ENCODE data around the gene RAB44. TPM values are rescaled to one million over a fixed set of nuclear protein-coding genes. Genes with fewer than 3 reads are reported as not detected.

The RAB44 gene
- total RNA-seq, 1 donor from 2014 or later, result not detected

GRCh38 chr6:36683656-36684446, 13.8 kb upstream of the RAB44 start:
- Mint-ChIP-seq H3K36me3 (peaks cover 6% of the 10 kb centered on the region), H3K4me3 (peak overlapping the region; percentile 57), H3K27me3 (peaks cover 14% of the 10 kb centered on the region), H3K4me1 (ENCODE audit: unreplicated experiment) (peaks cover 7% of the 10 kb centered on the region), H3K9me3 (no peaks in the 10 kb centered on the region), H3K27ac (peak overlapping the region; percentile 93)
- no peak for DNase-seq (ENCODE audit: extremely low spot score, unreplicated experiment)
- no peak for TF ChIP-seq CTCF (conservative IDR thresholded peaks at IDR 0.05)

DNA sequence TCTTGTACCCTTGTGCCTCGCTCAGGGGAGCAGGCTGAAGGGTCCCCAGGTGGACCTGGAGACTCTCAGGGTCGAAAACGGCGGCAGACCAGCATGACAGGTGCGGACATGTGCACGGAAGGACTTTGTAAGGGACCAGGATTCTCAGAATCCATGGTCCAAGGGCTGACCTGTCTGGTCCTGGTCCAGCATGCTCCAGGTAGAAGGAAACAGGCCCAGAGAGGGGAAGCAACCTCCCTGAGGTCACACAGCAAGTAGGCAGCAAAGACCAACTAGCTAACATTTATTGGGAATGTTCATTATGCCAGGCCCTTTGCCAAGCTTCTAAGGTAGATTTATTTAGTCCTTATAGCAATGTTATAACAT, 13.2 kb upstream of the RAB44 start:
- peaks cover 7% of the 10 kb centered on the region for H3K4me1 Mint-ChIP-seq (ENCODE audit: unreplicated experiment)
- no peak overlapping the region for H3K27ac Mint-ChIP-seq
- no peak overlapping the region for H3K4me3 Mint-ChIP-seq
- no peak for DNase-seq (ENCODE audit: extremely low spot score, unreplicated experiment)
- peaks cover 6% of the 10 kb centered on the region for H3K36me3 Mint-ChIP-seq
- peaks cover 12% of the 10 kb centered on the region for H3K27me3 Mint-ChIP-seq
- no peaks in the 10 kb centered on the region for H3K9me3 Mint-ChIP-seq
- TF ChIP-seq CTCF (conservative IDR thresholded peaks at IDR 0.05), result no peak

DNA sequence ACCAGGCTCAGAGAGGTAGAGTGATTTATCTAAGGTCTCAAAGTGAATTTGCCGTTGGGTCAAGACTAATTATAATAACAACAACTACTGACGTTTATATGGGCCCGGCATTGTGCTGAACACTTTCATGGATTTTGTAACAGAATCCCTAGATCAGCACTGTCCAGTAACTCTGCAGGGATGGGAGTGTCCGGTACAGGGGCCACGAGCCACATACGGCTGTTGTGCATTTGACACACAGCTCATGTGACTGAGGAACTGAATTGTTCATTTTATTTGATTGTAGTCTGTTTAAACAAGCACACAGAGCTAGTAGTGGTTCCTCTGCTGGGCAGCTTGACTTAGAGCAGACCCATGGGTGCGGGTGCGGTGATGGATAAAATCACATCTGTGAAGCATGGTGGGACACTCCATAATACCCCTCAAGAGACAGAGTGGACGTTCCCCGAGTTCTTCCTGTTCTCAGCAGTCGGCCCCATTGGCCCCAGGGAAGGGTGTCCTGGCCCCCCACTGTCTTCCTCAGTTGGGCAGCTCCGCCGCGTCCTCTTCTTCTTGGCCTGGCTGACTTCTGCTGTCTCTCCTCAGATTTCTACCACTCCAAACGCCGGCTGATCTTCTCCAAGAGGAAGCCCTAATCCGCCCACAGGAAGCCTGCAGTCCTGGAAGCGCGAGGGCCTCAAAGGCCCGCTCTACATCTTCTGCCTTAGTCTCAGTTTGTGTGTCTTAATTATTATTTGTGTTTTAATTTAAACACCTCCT, 12.3 kb upstream of the RAB44 start:
- Mint-ChIP-seq H3K4me3 (no peak overlapping the region), H3K36me3 (peaks cover 6% of the 10 kb centered on the region), H3K27me3 (peaks cover 8% of the 10 kb centered on the region), H3K27ac (peak overlapping the region; percentile 53), H3K4me1 (ENCODE audit: unreplicated experiment) (peaks cover 7% of the 10 kb centered on the region), H3K9me3 (no peaks in the 10 kb centered on the region)
- TF ChIP-seq CTCF (conservative IDR thresholded peaks at IDR 0.05), result no peak
- no peak for DNase-seq (ENCODE audit: extremely low spot score, unreplicated experiment)

- H3K4me3 Mint-ChIP-seq, result no peak overlapping the region
- H3K27me3 Mint-ChIP-seq, result peaks cover 2% of the 10 kb centered on the region
- no peak for TF ChIP-seq CTCF (conservative IDR thresholded peaks at IDR 0.05)
- peaks cover 4% of the 10 kb centered on the region for H3K4me1 Mint-ChIP-seq (ENCODE audit: unreplicated experiment)
- peaks cover 6% of the 10 kb centered on the region for H3K36me3 Mint-ChIP-seq
- no peaks in the 10 kb centered on the region for H3K9me3 Mint-ChIP-seq
- no peak overlapping the region for H3K27ac Mint-ChIP-seq
- DNase-seq (ENCODE audit: extremely low spot score, unreplicated experiment), result no peak
Observed at GRCh38 chr6:36685926-36686667, 11.5 kb upstream of the RAB44 start.

DNA sequence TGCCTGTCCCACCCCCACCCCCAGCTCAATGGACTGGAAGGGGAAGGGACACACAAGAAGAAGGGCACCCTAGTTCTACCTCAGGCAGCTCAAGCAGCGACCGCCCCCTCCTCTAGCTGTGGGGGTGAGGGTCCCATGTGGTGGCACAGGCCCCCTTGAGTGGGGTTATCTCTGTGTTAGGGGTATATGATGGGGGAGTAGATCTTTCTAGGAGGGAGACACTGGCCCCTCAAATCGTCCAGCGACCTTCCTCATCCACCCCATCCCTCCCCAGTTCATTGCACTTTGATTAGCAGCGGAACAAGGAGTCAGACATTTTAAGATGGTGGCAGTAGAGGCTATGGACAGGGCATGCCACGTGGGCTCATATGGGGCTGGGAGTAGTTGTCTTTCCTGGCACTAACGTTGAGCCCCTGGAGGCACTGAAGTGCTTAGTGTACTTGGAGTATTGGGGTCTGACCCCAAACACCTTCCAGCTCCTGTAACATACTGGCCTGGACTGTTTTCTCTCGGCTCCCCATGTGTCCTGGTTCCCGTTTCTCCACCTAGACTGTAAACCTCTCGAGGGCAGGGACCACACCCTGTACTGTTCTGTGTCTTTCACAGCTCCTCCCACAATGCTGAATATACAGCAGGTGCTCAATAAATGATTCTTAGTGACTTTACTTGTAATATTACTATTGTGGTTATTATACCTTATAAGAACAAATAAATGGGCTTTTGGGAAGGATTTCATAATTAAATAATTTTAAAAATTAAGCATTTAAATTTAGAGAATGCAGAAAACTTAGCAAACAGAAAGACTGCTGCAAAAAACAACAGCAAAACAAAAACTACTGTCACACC, 10.7 kb upstream of the RAB44 start:
- H3K27ac Mint-ChIP-seq, result no peak overlapping the region
- H3K4me3 Mint-ChIP-seq, result no peak overlapping the region
- H3K27me3 Mint-ChIP-seq, result peaks cover 2% of the 10 kb centered on the region
- no peak for TF ChIP-seq CTCF (conservative IDR thresholded peaks at IDR 0.05)
- DNase-seq (ENCODE audit: extremely low spot score, unreplicated experiment), result no peak
- no peaks in the 10 kb centered on the region for H3K9me3 Mint-ChIP-seq
- H3K36me3 Mint-ChIP-seq, result peaks cover 6% of the 10 kb centered on the region
- H3K4me1 Mint-ChIP-seq (ENCODE audit: unreplicated experiment), result peaks cover 4% of the 10 kb centered on the region

All from type B pancreatic cell (in vitro differentiated cells).